Activated T-cell treated with anti-CD3 and anti-CD28 coated beads, Interleukin-2, amount 50 U/mL, for 24 hours (primary cell): ENCODE results near the gene NKD2.

Experiments
- DNase-seq: peaks from one replicate; pipeline ENCODE4 v3.0.0-alpha.2; 2020
- H3K27ac Mint-ChIP-seq: 2 replicates; pipeline ENCODE4 v1.8.0; 2020; ENCODE audit warnings: mild to moderate bottlenecking, mixed read lengths
- H3K27me3 Mint-ChIP-seq: 2 replicates; pipeline ENCODE4 v1.8.0; 2020; ENCODE audit warnings: mixed read lengths
- H3K36me3 Mint-ChIP-seq: 2 replicates; pipeline ENCODE4 v1.8.0; 2020; ENCODE audit warnings: low read depth, mixed read lengths
- H3K4me1 Mint-ChIP-seq: 2 replicates; pipeline ENCODE4 v1.8.0; 2020; ENCODE audit warnings: low read depth, mixed read lengths
- H3K4me3 Mint-ChIP-seq: 2 replicates; pipeline ENCODE4 v1.8.0; 2020; ENCODE audit warnings: mild to moderate bottlenecking, moderate library complexity, mixed read lengths
- H3K9me3 Mint-ChIP-seq: 2 replicates; pipeline ENCODE4 v1.8.0; 2020; ENCODE audit warnings: mixed read lengths

Gene NKD2, protein sequence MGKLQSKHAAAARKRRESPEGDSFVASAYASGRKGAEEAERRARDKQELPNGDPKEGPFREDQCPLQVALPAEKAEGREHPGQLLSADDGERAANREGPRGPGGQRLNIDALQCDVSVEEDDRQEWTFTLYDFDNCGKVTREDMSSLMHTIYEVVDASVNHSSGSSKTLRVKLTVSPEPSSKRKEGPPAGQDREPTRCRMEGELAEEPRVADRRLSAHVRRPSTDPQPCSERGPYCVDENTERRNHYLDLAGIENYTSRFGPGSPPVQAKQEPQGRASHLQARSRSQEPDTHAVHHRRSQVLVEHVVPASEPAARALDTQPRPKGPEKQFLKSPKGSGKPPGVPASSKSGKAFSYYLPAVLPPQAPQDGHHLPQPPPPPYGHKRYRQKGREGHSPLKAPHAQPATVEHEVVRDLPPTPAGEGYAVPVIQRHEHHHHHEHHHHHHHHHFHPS

DNA sequence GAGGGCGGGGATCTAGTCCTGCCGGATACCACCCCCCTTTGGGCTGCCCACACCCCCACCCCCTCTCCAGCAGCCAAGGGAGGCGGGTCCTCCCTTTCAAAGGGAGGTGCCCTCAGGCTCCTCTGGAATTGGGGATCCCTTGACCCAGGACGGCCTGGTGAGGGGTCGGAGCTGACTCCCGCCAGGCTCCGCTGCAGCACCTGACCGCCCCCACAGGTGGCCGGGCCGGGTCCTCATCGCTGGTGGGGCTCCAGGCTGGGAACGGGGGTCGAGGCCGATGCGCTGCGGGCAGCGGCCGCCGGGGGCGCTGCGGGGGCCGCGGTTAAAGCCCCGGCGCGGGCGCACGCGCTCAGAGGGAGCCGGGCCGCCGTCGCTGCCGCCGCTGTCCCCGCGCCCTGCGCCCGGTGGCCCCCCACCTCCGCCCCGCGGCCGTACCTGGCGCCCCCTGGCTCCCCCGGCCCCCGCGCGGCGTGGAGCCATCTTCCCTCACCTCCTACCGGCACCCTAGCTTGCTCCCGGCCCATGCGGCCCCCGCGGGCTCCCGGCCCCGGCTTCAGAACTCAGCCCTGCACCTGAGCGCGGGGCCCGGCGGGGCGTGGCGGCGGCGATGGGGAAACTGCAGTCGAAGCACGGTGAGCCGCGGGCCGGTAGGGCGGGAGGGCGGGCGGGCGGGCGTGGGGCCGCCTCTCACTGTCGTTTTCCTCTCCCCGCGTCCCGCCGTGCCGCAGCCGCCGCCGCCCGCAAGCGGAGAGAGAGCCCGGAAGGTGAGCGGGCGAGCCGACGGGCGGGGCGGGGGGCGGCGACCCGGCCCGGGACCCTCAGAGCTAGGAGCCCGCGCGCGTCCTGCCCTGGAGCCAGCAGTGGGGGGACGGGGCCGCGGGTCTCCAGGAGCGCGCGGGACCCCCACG, at the start of gene NKD2:
TSS of gene NKD2 (plus strand) at position 352 of the 908 bp plus-strand sequence. CDS start at position 608, 256 bp downstream.
- Mint-ChIP-seq H3K27me3 (peaks cover 65% of the 10 kb centered on the region), H3K36me3 (no peaks in the 10 kb centered on the region), H3K4me1 (peaks cover 25% of the 10 kb centered on the region), H3K9me3 (no peaks in the 10 kb centered on the region), H3K4me3 (peak within 1 kb of the TSS; percentile 53), H3K27ac (peak within 1 kb of the TSS; percentile 6)
- peak; percentile 78 for DNase-seq

DNA sequence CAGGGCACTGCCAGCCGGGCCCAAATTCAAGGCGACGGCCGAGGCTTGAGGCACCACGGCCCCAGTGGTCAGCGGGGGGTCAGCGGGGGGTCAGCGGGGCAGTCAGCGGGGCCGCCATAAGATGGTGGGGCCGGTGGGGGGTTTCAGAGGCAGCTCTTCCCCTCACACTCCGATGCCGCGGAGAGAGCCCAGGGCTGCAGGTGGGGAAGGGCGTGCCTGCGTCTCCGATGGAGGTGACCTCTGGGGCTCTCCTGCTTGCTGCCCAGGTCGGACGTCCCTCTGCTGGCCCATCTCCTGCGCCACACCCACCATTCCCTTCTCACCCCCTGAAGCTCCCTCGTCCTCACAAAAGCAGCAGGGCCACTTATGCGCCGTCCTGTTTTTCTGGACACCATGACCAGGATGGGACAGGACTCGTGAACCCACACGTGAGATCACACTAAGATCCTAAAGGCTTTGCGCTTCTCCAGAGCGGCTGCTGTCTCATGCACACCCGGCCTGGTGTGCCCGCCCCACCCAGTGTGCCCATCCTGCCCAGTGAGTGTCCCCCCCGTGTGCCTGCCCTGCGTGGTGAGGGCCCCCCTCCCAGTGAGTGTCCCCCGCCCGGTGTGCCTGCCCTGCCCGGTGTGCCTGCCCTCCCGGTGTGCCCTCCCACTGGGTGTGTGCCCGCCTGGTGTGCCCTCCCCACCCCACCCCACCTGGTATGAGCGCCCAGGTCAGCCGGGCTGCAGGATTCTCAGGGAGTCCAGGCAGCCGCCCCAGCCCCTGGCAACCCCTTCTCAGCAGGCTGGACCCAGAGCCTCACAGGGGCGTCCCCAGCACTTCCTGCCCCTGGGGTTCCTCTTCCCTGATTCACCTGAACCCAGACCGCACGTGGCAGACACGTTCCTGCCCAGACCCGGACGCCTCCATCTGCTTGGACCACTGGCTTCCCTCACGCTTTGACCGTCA, 48.7 kb upstream of the NKD2 start:
- no peaks in the 10 kb centered on the region for H3K9me3 Mint-ChIP-seq

DNA sequence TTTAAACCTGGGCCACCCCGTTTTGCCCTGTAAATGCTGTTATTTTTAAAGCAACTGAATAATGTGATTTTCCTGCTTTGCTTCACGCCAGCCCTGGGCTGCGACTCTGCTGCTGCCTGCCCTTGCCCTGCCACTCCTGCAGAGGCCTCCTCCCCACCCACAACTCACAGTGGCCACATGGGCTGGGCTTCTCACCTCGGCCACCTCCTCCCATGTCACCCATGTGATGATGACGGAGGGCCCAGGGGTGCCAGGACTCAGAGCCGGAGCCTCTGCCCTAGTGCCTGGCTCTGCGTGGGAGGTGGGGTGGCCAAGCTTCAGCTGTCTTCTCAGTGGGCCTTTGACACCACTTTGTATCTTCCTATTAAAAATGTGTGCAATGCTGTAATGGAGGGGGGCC, 48.1 kb upstream of the NKD2 start:
- Mint-ChIP-seq H3K27ac (no peak overlapping the region), H3K4me3 (no peak overlapping the region), H3K36me3 (no peaks in the 10 kb centered on the region), H3K27me3 (peaks cover 43% of the 10 kb centered on the region), H3K4me1 (peaks cover 55% of the 10 kb centered on the region), H3K9me3 (no peaks in the 10 kb centered on the region)
- no peak for DNase-seq

More for the DNA sequence above, 48.7 kb upstream of the NKD2 start:
- no peaks in the 10 kb centered on the region for H3K36me3 Mint-ChIP-seq
- H3K27ac Mint-ChIP-seq = no peak overlapping the region
- peaks cover 56% of the 10 kb centered on the region for H3K4me1 Mint-ChIP-seq
- H3K4me3 Mint-ChIP-seq = no peak overlapping the region
- peaks cover 42% of the 10 kb centered on the region for H3K27me3 Mint-ChIP-seq
- DNase-seq = no peak

DNA sequence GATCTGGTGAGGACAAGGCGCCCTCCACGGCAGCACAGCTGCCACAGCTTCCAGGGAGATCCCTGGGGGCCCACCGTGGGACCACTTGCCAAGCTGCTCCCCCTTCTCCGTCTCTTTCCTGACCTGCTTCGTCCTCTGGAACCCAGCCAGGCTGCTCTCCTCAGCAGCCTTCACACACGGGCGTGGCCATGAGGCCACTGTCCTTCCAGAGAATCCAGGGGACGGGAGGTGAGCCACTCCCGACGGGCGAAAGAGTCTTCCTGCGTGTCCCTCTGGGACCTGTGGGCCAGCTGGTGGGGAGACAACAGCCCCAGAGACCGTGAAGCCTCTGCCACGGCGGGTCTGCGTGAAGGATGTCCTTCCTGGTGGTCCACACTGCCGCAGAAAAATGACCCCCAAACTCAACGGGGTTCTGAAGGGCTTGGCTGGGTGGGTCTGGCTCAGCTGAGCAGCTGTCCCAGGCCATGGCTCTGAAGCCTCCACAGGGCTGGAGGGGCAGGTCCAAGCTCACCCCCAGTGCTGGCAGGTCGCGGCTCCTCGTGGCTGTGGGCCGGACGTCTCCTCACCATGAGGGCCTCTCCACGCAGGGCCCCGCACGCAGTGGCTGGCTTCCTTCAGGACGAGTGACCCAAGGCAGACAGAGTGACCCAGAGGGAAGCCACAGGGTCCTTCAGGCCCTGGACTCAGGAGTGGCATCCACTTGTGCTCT, 47.4 kb upstream of the NKD2 start:
- Mint-ChIP-seq H3K27ac (no peak overlapping the region), H3K4me3 (no peak overlapping the region), H3K9me3 (no peaks in the 10 kb centered on the region), H3K4me1 (peaks cover 50% of the 10 kb centered on the region), H3K36me3 (no peaks in the 10 kb centered on the region), H3K27me3 (peaks cover 43% of the 10 kb centered on the region)
- no peak for DNase-seq

DNA sequence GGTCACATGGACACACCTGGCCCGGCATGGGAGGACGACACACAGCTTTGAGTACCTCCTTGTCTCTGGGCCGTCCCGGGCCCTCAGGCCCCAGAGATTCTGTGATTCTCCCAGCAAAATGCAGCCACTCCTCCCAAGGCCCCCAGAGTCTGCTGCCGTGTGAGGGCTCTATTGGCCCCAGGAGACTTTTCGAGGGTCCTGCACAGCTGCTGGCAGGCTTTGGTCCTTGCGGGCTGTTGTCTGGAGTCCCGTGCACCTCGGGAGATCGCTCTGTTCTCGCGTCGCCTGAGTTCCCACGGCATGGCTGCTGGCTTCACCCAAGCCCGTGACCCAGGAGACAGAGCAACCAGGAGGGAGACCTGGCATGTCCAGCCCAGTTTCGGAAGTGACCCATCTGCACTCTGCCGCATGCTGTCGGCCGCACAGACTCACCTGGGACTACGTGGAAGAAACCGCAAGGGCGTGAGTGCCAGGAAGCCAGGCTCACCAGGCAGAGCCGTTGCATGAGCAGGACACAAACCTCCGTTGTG, 46.8 kb upstream of the NKD2 start:
- Mint-ChIP-seq H3K4me1 (peaks cover 44% of the 10 kb centered on the region), H3K27me3 (peaks cover 42% of the 10 kb centered on the region), H3K9me3 (no peaks in the 10 kb centered on the region), H3K27ac (no peak overlapping the region), H3K36me3 (no peaks in the 10 kb centered on the region), H3K4me3 (no peak overlapping the region)
- no peak for DNase-seq

DNA sequence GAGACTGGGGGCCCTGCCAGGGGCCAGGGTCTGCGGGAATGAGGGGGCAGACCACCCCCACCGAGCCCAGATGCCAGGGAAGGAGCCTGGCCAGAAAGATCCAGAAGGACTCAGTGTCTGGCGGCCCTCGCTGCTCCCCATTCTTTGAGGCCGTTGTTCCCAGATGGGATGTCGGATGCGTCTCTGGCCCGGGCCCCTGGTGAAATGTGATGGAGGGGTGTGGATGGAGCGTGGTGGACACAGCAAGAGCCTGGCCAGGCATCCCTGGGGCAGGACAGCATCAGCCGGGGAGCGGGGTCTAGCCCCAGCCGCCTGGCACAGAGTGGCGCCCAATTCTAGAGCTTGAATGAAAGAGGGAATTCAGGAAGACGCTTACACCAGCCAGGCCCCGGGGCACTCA, 46.2 kb upstream of the NKD2 start:
- Mint-ChIP-seq H3K36me3 (no peaks in the 10 kb centered on the region), H3K27me3 (peaks cover 44% of the 10 kb centered on the region), H3K4me1 (peaks cover 38% of the 10 kb centered on the region), H3K27ac (no peak overlapping the region), H3K9me3 (no peaks in the 10 kb centered on the region), H3K4me3 (no peak overlapping the region)
- no peak for DNase-seq

DNA sequence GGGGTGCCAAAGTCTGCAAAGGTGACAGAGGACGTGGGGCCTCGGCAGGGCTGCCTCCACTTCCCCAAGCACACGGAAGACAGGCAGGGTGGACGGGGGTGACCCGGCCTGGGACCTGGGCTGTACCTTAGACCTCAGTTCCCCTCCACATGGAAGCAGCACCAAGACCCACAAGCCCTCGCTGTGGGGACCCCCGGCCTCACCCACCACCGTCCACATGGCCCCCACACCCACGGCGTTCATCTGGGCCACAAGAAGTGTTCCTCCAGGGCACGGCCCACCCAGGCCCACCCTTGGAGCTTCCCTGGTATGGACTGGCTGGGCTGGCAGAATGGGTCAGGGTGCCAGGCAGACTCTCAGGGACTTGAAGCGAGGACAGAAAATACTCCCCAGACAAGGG, 45.8 kb upstream of the NKD2 start:
- Mint-ChIP-seq H3K4me3 (no peak overlapping the region), H3K36me3 (no peaks in the 10 kb centered on the region), H3K27ac (no peak overlapping the region), H3K4me1 (peaks cover 34% of the 10 kb centered on the region), H3K9me3 (no peaks in the 10 kb centered on the region), H3K27me3 (peaks cover 47% of the 10 kb centered on the region)
- no peak for DNase-seq

DNA sequence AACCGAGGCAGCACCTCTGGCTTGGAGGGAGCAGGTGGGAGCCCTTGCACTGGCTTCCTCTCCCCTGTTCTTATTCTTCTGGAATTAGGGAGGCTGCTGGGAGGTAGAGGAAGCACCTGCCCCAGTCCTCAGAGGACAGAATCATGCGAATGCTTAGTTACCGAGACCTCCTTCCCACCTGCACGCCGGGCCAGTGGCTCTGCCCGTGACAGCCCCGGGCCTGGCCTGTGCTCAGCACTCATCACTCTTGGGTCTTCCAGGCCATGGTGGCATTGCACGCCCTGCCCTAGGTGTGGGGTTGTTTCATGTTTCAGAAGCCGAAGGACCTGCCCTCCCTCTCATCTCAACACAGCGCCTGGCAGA, 45.3 kb upstream of the NKD2 start:
- Mint-ChIP-seq H3K27me3 (peaks cover 47% of the 10 kb centered on the region), H3K4me3 (peak overlapping the region; percentile 69), H3K4me1 (peaks cover 30% of the 10 kb centered on the region)

DNA sequence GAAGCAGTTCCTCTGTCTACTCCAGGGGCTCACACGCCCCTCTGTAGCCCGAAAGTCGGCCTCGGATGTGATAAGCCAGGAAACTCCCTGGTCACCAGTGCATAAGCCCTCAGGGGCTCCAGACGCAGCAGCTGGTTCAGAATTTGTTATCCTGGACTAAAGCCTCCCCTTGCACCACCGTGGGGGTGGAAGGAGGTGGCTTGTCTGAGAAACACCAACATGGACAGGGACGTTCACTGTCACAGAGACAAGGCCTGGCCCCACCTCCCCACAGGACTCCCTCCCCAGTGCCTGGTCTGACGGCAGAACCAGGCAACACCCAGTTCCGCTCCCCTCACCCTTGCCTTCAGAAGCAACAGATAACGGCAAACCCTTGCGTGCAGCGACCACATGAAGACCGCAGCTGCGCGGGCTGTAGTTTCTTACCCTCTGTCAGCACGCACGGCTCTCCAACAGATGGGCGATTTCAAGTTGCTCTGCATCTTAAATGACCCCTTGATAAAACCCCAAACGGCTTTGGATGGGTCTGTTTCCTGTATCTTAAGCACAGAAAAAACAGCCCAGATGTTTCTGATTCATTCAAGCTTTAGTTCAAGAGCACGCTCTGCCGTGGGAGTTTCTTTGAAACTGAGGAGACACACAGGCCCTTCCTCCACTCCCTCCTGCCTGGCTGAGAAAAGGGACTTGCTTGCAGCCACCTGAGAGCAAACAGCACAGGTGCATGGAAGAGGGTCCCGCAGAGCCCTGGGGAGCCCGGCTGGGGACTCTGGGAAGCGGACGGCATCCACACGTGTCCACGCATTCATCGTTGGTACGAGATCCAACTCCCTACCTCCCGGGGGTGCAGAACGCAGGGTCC, 44.7 kb upstream of the NKD2 start:
- H3K27me3 Mint-ChIP-seq = peaks cover 52% of the 10 kb centered on the region
- H3K9me3 Mint-ChIP-seq = no peaks in the 10 kb centered on the region
- no peaks in the 10 kb centered on the region for H3K36me3 Mint-ChIP-seq
- H3K27ac Mint-ChIP-seq = peak overlapping the region; percentile 90
- peaks cover 32% of the 10 kb centered on the region for H3K4me1 Mint-ChIP-seq
- peak; percentile 64 for DNase-seq
- peak overlapping the region; percentile 69 for H3K4me3 Mint-ChIP-seq

More for the DNA sequence above, 45.3 kb upstream of the NKD2 start:
- no peak for DNase-seq
- no peaks in the 10 kb centered on the region for H3K9me3 Mint-ChIP-seq
- H3K27ac Mint-ChIP-seq = peak overlapping the region; percentile 90
- no peaks in the 10 kb centered on the region for H3K36me3 Mint-ChIP-seq

DNA sequence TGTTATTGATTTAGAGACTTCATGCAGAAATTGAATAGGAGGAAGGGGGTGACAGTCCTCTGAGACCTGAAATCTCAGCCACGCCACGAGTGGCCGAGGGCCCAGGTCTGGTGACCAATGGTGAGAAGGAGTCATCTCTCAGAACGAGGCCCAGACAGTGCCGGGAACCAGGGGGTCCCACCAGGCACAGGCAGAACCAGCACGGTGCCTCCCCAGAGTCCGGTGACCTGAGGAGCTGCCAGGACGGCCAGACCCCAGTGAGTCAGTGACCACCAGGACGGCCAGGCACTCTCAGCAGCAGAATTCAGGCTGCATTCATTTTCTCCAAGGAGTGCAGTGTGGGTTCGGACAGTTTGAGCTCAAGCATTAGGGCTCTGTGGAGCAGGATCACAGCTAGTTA, 43.8 kb upstream of the NKD2 start:
- Mint-ChIP-seq H3K4me3 (peak overlapping the region; percentile 36), H3K36me3 (no peaks in the 10 kb centered on the region), H3K27ac (no peak overlapping the region), H3K4me1 (peaks cover 40% of the 10 kb centered on the region), H3K9me3 (no peaks in the 10 kb centered on the region), H3K27me3 (peaks cover 59% of the 10 kb centered on the region)
- DNase-seq = no peak

DNA sequence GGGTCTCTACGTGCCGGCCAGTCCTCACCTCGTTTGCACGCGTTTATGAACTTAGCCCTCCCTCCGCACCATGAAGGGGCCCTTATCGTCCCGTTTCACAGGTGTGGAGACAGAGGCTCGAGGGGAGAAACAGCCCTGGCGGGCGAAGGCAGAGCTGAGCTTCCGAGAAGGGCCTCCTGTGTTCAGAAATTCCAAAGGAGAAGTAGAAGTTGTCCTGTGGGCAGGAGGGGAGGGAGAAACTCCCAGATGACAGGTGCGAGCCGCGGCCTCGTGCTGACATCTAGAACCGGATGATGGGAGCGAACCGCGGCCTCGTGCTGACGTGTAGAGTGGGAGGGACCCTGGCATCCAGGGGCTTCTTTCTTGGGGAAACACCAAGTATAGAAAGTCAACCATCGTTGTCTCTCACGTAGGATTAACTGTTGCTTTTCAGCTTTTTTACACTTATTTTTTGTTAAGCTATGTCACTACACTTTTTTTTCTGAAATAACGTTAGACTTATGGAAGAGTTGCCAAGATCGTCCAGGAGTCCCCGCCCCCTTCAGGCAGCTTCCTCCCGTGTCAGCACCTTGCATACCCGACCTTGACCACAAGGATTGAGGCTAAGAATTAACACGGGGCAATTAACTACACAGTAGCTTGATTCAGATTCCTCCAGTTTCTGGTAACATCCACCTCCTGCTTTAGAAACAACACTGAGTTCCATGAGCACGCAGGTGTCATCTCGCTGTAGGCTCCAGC, 42.8 kb upstream of the NKD2 start:
- H3K9me3 Mint-ChIP-seq = no peaks in the 10 kb centered on the region
- peaks cover 37% of the 10 kb centered on the region for H3K4me1 Mint-ChIP-seq
- H3K27ac Mint-ChIP-seq = no peak overlapping the region
- peaks cover 61% of the 10 kb centered on the region for H3K27me3 Mint-ChIP-seq
- no peak for DNase-seq
- H3K36me3 Mint-ChIP-seq = no peaks in the 10 kb centered on the region
- no peak overlapping the region for H3K4me3 Mint-ChIP-seq

DNA sequence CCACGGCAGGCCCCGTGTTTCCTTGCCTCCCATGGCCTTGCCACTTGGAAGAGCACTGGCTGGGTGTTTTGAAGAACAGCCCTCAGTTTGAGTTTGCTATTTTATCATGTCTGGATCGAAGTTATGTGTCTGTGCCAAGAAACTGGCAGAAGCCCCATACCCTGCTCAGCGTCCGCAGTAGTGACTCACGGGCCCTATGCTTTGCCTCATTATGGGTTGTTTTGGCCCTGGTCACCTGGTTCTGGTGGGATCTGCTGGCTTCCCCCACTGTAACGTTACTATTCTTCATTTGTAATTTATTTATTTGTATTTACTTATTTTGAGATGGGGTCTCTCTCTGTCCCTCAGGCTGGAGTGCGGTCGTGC, 42.3 kb upstream of the NKD2 start:
- H3K27ac Mint-ChIP-seq = no peak overlapping the region
- H3K9me3 Mint-ChIP-seq = no peaks in the 10 kb centered on the region
- peaks cover 37% of the 10 kb centered on the region for H3K4me1 Mint-ChIP-seq
- no peaks in the 10 kb centered on the region for H3K36me3 Mint-ChIP-seq
- H3K27me3 Mint-ChIP-seq = peaks cover 61% of the 10 kb centered on the region
- DNase-seq = no peak
- H3K4me3 Mint-ChIP-seq = no peak overlapping the region
